Measurements from ENCODE around the gene ZNF586.
"Not testable (repeated sequence)": the region's sequence is repeated elsewhere in the genome, so short reads cannot be mapped to it uniquely, and the experiment has no call there.

The ZNF586 gene

GRCh38 chr19:57769345-57770131 is at the start of gene ZNF586:
TSS of gene ZNF586 (plus strand) at chr19:57769676. CDS start at chr19:57769843, 167 bp downstream.
- peak; percentile 88 for DNase-seq (ENCODE audit: low spot score)

- no peak for DNase-seq (ENCODE audit: low spot score)
These were observed 49.5 kb upstream of the ZNF586 start for GRCh38 chr19:57719901-57720519.

GRCh38 chr19:57720878-57721277 is 48.6 kb upstream of the ZNF586 start:
- no peak for DNase-seq (ENCODE audit: low spot score)

GRCh38 chr19:57738320-57738719 is 31.2 kb upstream of the ZNF586 start:
- not testable (repeated sequence) for DNase-seq (ENCODE audit: low spot score)

GRCh38 chr19:57738770-57739169 is 30.7 kb upstream of the ZNF586 start:
- DNase-seq (ENCODE audit: low spot score) = not testable (repeated sequence)

- DNase-seq (ENCODE audit: low spot score) = peak; percentile 94
These were observed 22.6 kb upstream of the ZNF586 start, which contains the start of gene ZNF776 for GRCh38 chr19:57746580-57747471. TSS of gene ZNF776 (plus strand) at chr19:57746815. CDS start at chr19:57747059, 244 bp downstream.

- DNase-seq (ENCODE audit: low spot score) = no peak
These were observed 22.0 kb upstream of the ZNF586 start for GRCh38 chr19:57747472-57747807.

- no peak for DNase-seq (ENCODE audit: low spot score)
These were observed 21.4 kb upstream of the ZNF586 start for GRCh38 chr19:57748029-57748428.

- no peak for DNase-seq (ENCODE audit: low spot score)
These were observed 15.3 kb upstream of the ZNF586 start for GRCh38 chr19:57754091-57754673.

GRCh38 chr19:57755031-57755430 is 14.4 kb upstream of the ZNF586 start:
- DNase-seq (ENCODE audit: low spot score) = no peak

- DNase-seq (ENCODE audit: low spot score) = no peak
These were observed 11.5 kb upstream of the ZNF586 start for GRCh38 chr19:57757941-57758340.

GRCh38 chr19:57759096-57759495 is 10.4 kb upstream of the ZNF586 start:
- no peak for DNase-seq (ENCODE audit: low spot score)

- no peak for DNase-seq (ENCODE audit: low spot score)
These were observed 1.9 kb downstream of the ZNF586 start for GRCh38 chr19:57771417-57771816.

GRCh38 chr19:57773488-57773887 is 4.0 kb downstream of the ZNF586 start:
- DNase-seq (ENCODE audit: low spot score) = no peak

- DNase-seq (ENCODE audit: low spot score) = no peak
These were observed 7.4 kb downstream of the ZNF586 start for GRCh38 chr19:57776764-57777296.

GRCh38 chr19:57778336-57778735 is 8.9 kb downstream of the ZNF586 start:
- no peak for DNase-seq (ENCODE audit: low spot score)

GRCh38 chr19:57779220-57779845 is 9.9 kb downstream of the ZNF586 start:
- no peak for DNase-seq (ENCODE audit: low spot score)

GRCh38 chr19:57786286-57786685 is 16.8 kb downstream of the ZNF586 start:
- DNase-seq (ENCODE audit: low spot score) = no peak

- no peak for DNase-seq (ENCODE audit: low spot score)
These were observed 17.4 kb downstream of the ZNF586 start for GRCh38 chr19:57786906-57787305.

GRCh38 chr19:57788114-57788692 is 18.7 kb downstream of the ZNF586 start:
- no peak for DNase-seq (ENCODE audit: low spot score)

- DNase-seq (ENCODE audit: low spot score) = no peak
These were observed 19.8 kb downstream of the ZNF586 start for GRCh38 chr19:57789288-57789687.
